AG20443 (cell line): ENCODE measurements around the gene DSCAML1.

Experiments used
- DNase-seq: peaks from one replicate; pipeline ENCODE4 v3.0.0; 2012; ENCODE audit warnings: low spot score, mixed read lengths

The DSCAML1 gene

DNA sequence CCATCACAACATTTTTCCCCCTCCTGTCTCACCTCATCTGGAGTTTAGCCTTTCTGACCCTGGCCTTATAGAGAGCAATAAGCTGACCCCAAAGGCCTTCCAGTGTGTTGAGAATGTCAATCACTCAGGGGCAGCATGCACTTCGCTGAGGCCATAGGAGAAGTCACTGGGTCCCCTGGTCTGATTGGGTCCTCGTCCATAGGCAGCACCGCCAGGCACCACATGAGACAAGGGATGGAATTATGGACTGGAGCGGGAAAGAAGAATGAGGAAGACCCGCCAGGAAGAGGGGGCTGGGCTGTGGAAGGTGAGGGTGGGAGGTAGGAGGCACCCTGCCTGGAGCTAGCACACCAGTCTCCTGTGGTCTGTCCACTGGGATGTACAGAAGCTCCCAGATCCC lies 72.9 kb downstream of the DSCAML1 start:
- DNase-seq, result no peak

DNA sequence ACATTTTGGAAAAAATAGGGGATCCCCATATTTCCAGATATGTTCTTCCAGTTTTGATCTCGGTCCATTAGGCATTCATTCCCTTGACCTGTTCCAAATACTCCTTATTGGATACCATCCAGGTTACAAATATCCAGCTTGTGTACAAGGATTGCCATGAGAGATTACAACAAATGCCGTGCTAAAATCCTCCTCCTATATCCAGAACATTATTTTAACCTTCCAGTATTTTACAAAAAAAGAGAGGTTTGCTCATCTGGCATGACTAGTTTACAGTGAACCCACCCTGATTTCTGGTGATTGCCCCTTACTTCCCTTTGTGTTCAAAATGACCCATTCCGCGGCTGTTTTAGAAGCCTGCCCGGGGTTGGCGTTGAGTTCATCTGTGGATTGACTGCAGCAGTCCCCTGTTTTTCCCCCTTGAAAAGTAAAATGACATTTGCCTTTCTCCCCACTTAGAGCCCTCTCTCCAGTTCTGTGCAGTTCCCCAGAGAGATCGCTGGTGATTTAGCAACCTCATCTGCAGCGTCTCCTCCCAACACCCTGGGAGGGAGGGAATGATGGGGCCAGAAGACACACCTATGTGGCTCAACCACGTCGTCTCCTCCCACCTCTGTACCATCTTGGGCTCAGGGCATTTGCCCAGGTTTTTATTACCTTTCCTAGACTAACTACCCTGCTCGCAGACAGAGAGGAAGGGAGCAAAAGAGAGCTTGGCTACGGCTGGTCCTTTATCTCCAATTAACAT lies 73.6 kb downstream of the DSCAML1 start:
- DNase-seq, result no peak

DNA sequence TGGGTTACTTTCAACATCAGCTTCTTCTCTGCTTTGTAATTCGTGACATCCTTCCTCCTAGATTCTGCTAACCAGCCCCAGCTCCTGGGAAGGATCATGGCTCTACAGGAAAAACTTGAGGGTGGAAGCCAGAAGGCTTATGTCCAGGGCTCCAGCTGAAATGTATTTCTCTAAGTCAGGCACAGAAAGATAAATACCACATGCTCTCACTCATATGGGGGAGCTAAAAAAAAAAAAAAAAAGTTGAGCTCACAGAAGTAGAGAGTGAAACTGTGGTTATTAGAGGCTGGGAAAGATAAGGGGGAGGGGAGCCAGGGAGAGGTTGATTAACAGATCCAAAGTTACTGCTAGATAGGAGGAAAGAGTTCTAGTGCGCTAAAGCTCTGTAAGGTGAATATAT lies 74.9 kb downstream of the DSCAML1 start:
- DNase-seq, result no peak

DNA sequence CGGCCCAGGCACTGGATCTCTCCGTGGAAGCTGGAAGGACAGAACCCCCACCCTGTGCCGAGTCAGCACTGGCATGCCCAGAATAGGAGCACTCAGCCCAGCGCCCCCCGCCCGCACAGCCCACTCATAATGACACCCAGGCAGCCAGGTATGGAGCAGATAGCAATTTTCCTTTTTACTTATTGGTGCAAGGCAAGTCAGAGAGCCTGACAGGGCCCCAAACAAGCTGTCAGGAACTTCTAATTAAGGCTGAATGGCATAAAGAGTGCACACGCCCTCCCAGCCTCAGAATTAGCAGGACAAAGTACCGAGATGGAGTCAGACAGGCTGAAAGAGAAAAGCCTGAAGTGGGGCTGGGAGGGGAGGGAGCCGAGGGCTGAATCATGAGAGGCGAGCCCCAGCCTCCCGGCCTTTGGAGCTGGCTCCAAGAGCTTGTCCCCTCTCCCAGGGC lies 76.9 kb downstream of the DSCAML1 start:
- DNase-seq, result no peak

DNA sequence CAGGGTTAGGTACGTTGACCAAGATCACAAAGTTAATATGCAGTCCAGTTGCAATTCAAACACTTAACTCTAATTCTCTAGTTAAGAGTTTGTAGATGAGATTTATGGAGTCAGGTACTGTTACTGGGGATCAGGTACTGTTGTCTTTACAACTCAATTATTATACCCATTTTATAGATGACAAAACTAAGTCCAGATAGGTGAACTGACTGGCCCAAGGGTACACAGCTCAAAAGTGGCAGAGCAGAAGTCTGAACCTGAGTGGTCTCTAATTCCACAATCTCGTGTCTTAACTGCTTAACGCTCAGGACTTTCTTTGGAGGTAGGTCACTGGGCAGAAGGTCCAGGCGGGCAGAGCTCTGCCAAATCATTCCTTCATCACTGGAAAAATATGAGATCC lies 77.5 kb downstream of the DSCAML1 start:
- DNase-seq, result no peak

DNA sequence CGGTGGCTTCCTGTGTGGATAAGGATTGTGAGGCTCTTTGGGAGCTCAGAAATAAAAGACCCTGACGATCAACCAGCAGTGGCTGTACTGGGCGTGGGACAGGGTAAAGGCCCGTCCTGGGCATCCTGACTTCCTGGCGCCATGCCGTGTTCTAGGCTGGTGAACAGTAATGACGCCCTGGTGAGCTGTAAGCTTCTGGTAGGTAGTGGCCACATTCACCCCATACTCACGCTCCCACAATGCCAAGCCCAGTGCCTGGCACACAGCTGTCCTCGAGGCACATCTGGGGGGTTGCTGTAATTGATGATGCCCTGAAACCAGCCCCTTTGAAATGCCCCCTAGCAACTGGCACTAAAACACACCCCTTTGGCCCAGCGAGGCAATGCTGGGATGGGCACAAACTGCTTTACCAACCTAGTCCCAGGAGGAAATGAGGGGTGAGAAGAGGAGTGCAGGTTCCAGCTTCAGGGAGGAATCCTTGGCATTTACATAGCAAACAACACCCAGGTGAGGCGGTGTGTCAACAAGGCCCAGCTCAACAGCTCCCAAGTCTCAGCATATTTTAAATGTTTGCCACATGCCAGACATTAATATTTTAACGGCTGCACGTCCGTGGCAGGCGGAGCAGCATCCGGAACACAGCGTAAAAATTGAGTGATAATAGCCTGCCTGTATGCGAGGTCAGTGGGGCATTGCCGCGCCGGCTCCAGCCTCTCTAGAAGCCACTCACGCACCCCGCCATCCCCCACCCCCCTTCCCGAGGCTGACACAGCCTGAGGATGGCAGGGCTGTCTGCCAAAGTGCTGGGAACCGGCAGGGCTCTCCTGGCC lies 79.3 kb downstream of the DSCAML1 start:
- DNase-seq, result no peak

DNA sequence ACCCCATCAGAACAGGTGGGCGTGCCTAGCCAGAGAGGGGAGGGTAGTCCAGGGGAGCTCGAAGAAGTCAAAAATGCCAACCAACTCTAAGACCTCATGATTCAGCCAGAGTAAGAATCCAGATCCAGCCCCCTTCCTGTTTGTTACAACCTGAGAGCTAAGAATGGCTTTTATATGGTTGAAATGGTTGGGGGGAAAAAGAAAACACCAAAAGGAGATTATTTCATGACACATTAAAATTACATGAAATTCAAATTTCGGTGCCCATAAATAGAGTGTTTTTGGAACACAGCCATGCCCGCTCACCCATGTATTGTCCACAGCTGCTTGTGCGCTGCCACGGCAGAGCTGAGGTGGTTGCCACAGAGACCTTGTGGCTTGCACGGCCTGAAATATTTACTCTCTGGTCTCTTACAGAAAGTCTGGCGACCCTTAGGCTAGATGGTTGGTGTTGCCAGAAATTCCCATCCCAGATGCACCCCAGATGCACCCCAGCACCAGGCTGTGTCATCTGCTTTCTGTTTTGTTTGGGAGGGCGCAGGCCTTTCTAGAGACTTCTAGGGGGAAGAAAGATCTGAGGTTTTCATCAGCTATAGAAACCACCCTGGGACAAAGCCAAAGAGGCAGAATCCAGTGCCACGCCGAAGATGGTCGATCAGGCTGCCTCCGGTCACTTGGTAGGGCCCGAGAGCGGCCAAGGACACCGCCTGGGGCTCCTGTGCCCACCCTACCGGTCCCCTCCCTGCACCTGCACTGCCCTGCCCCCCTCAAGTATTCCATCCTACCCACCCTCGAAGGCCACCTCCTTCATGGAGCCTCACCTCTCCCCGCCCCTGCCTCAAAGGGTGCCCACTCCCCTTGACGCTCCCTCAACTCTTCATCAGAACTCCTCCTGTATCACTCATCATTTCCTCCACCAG lies 80.2 kb downstream of the DSCAML1 start:
- DNase-seq, result no peak

DNA sequence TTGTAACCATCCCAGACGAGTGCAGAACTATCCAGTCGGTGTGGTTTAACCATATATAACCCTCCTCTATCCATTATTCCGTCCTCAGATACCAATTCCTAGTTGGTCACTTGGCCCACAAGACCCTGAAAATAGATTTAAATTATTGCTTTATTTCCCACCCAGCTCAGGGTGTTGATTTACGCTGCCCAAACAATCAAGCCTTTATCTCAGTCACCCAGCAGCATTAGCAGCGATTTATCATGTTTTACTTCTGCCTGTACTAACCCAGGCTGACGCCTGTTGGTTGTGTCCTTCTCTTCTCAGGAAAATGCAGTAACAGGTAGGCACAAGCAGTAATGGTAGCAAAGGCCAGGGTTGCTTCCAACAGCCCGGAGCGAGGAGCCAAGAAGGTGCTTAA lies 81.2 kb downstream of the DSCAML1 start:
- no peak for DNase-seq

DNA sequence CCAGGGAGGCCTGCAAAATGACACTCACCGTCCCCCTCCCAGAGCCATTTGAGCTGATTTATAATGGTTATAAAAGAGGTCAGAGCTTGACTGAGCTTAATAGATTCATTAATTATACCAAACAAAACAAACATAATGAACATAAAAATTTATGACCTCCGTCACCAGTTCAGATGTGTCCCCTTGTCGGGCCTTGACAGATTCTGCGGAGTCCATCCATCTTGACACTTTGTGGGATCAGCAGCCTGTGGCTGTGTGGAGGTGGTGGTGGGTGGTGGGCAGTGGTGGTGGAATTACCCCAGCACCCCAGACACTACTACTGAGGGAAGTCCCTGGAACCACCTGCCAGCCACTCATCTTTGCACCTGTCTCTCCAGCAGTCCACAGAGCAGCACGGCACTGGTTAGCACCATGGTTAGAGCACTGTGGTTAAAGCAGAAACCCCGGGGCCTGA lies 83.5 kb downstream of the DSCAML1 start:
- no peak for DNase-seq

DNA sequence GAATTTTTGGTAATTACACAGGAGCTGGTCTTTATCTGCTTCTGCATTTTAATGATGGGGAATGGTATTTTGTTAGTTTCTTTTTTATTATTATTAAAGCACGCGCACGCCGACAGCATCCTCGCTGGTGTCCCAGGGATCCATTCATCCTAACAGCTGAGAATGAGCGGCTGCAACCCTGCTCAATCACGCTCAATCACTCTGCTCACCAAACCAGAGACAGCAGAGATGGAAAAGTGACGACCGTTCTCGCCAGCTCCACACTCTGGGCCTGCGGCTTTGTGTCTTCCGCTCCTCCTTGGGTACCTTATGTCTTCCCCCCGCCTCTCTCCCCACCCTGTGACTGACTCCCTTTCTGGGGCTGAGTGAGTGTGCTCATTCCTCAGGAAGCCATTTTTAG lies 84.5 kb downstream of the DSCAML1 start:
- no peak for DNase-seq

DNA sequence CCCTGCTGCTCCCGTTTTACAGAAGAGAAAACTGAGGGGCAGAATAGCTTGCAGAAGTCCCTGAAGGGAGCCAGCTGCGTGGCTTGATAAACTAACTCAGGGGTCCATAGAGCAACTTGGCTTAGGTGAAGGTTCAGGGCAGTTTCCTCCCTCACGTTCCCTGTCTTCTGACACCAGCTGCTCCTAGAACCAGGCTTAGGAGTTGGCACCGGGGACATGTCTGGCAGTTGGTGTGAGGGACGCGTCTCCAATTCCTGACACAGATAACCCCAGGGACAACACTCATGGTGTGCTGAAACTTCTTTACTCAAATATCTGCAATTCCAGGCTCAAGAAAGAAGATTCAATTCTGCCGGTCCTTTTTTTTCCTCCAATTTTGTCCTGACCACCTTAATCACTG lies 85.7 kb downstream of the DSCAML1 start:
- DNase-seq, result no peak

DNA sequence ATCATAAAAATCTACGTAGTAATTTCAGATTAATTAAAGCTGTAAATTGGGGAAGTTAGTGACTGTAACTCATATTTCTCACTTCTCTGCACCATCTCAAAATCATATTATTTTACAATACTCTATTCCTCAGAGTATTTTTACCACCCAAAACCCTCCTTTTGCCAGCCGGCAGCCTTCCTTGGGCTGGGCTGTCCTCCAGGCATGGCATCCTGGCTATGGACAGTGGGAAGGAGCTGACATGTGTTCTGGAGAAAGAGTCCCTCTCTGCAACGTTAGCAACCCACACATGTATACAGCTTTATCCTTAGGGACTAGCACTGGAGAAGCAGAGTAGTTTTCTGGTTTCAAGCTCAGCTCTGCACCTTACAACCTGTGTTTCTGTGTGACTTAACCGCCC lies 86.8 kb downstream of the DSCAML1 start:
- no peak for DNase-seq

DNA sequence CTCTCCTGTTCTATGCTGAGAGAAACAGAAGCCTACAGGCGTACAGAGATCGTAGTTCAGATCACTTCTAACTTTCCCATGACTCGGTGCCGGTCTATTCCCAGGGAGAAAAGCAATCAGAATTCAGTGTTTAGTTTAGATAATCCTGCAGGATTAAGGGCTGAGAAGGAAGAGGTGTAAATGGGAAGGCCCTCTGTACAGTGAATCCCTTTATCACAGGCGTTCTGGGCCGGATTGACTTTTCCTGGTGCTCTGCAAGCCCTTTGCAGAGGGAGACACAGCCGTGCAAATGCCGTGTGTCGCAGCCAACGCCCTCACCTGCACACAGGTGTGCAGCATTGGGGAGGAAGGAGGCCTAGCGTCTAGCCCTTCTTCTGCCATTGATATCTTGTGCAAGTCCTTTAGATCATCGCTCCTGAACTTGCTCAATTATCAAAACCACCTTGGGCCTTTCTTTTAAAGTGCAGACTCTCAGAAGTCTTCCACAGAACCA lies 90.6 kb downstream of the DSCAML1 start:
- no peak for DNase-seq

DNA sequence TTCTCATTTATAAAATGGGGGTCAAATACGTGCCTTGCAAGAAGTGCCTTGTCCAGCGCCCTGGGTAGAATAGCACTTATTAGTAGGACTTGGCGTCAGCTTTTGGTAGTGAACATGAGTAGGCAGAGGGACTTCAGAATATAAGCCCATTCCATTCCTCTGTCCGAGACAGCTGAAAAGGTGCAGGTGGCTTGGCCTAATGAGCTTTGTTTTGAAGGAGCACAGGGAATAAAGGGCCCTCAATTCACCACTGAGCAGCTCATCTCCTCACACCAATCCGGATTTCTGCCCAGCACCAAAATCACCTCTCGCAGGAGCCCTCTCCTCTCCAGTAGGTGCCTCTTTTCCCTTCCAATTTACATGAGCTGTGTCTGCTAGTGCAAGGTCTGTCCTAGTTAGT lies 91.2 kb downstream of the DSCAML1 start:
- DNase-seq, result no peak

DNA sequence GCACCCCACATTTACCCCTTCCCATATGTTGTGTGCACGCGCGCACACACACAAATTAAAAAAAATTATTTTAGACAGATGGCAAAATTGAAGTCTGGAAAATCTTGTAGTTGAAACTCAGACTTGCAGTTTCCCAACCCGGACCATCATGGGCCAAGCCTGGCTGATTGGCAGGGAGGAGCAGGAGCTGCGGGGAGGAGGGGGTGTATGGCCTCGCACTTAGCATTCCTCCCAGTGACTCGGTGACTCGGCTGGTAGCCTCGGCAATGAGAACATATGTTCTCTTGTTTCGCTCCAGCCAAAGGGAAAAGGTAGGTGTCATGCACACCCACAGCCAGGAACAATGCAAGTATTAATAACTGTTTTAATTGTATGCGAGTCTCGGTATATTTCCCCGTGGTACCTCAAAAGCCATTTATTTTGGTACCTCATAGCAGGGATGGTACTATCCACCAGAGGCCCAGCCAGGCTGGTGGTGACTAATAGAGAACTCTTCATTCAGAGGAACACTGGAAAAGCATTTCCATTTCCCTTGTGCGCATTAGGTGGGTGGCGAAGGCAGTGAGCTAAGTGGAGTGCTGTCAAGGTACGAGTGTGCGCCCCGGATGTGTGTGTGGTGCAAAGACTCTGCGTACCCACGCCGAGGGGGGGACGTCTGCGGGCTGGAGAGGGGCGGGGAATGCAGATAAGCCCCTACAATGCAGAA lies 92.5 kb downstream of the DSCAML1 start:
- no peak for DNase-seq

DNA sequence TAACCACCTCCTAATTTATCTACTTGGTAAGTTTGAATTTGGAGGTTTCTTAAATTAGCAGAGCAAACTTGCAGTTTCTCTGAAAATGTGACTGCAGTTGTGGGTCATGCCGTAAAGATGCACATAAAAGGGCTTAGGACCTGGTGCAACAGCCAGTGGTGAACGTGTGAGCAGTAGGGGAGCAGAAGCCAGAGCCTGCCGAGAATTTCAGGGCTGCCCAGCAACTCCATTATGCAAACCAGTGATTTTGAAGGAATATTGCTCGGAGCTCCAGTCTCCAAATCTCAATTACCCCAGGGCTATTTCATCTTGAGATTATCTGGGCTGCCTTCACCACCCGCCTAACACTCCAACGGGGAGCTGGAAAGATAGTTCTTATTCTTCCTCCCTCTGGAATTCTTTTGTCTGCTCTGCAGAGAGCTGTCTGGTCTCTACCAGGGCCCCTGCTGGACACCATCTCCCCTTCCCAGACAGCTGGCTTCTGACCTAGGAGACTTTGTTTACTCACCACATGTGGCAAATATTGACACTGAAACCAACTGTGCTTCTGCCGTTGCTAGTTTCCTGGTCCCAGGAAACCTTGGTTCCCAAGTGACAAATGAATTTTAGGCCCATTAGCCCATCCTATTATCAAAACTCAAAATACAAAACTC lies 93.9 kb downstream of the DSCAML1 start:
- no peak for DNase-seq

DNA sequence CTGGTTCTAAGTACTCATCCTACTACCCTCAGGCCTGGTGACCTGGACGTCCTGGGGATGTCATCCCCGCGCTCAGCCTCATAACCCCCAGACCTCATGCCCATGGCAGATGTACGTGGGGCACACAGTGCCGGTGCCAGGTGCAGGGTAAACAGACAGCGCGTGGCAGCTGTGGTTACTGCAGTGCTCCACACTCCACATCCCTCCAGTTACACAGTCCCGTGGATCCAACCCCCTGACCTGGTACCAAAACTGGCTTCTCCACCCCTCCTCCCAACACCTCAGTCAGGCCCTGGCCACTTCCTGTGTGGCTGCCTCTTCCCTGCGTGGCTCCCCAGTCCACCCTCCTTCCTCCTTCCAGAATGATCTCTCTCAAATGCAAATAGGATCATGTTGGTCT lies 95.2 kb downstream of the DSCAML1 start:
- no peak for DNase-seq

DNA sequence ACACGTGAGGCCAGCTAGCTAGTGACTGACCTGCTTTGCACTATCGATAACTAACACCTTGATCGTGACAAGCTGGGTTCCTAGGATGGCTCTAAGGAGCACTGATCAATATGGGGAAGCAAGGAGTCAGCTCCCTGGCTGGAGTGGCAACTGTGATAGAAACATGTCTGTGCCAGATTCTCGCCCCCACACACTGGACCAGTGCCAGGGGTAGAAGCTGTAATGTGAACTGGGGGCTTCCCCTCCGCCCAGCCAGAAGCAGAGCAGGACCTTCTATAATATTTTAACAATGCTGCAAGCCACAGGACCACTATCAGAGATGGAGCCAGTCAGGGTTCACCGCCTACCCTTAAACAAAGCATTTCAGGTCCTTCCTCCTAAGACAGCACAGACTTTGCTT lies 96.5 kb downstream of the DSCAML1 start:
- DNase-seq, result no peak

DNA sequence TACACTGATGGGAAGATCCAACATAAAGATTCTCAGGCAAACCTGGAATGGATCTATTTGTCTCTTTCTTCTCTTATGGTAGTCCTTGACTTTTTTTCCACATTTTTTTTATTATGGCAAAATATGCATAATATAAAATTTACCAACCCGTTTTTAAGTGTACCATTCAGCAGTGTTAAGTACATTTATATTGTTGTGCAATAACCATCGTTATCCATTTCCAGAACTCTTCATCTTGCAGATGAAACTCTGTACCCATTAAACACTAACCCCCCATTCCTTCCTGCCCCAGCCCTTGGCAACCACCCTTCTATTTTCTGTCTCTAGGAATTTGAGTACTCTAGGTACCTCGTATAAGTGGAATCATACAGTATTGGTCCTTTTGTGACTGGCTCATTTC lies 99.7 kb downstream of the DSCAML1 start:
- no peak for DNase-seq

DNA sequence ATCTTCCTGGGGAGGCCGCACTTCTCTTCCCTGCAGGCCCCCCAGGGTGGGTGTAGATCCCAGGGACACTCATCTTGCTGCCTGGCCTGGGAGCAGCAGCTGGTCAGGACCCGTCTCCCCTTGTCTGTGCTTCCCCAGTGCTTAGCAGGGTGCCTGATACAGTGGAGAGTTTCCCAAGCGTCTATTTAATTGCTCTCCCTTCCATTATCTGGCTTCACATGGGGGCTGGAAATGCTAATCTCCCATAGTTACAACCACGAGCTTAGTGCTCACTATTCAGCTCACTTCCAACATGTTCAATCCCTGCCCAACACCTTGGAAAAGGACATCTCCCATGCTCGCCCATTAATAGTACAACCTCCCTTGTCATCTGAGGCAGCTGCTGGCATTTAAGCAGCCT lies 100.5 kb downstream of the DSCAML1 start:
- no peak for DNase-seq

DNA sequence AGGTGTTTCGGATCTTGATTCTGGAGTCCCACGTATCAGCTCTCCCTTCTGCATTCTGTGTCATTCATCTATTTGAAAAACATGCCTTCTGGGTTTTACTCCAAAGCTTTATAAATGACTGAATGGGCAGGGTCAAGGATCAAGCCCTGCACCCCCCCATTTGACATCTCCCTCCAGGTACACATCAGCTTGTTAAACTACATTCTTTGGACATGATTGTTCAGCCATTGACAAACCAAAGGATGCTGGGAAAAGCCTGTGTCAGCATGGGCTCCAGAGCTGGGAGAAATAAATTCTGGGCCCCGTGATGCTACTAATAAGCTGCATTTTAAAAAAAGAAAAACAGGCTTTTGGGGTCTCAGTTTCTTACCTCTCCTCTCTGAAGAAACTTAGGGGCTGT lies 103.7 kb downstream of the DSCAML1 start:
- DNase-seq, result no peak
